ENCODE data around the gene CADM1.

The CADM1 gene

DNA sequence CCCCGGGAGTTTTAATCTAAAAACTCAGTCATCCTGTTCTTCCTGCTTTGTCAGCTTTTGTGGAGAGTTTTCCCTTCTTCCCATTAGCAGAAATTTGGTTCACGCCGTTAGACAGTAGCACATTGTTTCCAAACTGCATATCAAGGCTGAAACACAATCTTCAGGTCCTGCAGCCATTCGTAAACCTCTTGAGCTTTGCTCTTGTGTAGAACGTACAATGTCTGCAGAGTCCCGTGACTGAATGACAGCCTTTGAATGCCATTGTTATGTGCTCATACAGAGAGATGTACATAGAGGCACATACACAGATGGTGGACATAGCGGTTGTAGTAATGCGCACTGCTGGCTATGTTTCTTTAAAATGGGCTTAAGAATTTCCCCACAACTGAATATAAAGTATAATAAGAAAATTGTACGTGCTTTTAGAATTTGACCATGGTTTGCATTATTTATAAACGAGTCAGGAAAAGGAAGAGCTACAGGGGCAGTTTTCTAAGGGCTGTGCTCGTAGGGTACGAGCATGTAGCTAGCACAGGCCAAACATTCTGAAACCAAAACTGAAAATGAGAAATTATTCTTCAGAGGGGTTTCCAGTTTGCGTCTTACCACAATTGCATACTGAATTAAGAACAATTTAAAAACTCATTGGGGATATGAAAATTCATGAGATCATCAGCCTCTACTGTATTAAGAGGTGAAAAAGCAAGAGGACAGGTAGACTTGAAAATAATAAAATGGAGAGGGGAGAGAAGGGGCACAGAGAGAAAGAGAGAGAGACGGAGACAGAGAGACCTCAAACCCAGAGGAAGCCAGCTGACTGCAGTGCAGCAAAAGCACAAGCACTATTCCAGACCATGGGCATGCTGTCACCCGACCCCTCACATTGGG, 310.1 kb downstream of the CADM1 start:
- no peak overlapping the region for H3K27ac ChIP-seq (ENCODE audit: low read depth, low read length)
- no peak overlapping the region for H3K9ac ChIP-seq (ENCODE audit: low read depth, low read length)
- H3K36me3 ChIP-seq (ENCODE audit: control insufficient read depth, insufficient read depth, low read length), result no peaks in the 10 kb centered on the region
- peaks cover 26% of the 10 kb centered on the region for H3K4me1 ChIP-seq (ENCODE audit: control insufficient read depth, insufficient read depth, low read length)
- no peaks in the 10 kb centered on the region for H3K9me3 ChIP-seq (ENCODE audit: control insufficient read depth, insufficient read depth, low read length)
- no peaks in the 10 kb centered on the region for H3K27me3 ChIP-seq (ENCODE audit: control insufficient read depth, insufficient read depth, low read length)
- no peak overlapping the region for H3K4me3 ChIP-seq (ENCODE audit: low read depth, low read length)

- Histone ChIP-seq H3K4me3 (ENCODE audit: low read depth, low read length) (no peak overlapping the region), H3K9ac (ENCODE audit: low read depth, low read length) (no peak overlapping the region)
Measured at GRCh38 chr11:115191761-115192160, 312.5 kb downstream of the CADM1 start.

GRCh38 chr11:115190196-115190595, 314.0 kb downstream of the CADM1 start:
- H3K27me3 ChIP-seq (ENCODE audit: control insufficient read depth, insufficient read depth, low read length), result no peaks in the 10 kb centered on the region
- H3K27ac ChIP-seq (ENCODE audit: low read depth, low read length), result no peak overlapping the region
- no peak overlapping the region for H3K9ac ChIP-seq (ENCODE audit: low read depth, low read length)
- H3K4me3 ChIP-seq (ENCODE audit: low read depth, low read length), result no peak overlapping the region
- no peaks in the 10 kb centered on the region for H3K9me3 ChIP-seq (ENCODE audit: control insufficient read depth, insufficient read depth, low read length)
- peaks cover 9% of the 10 kb centered on the region for H3K4me1 ChIP-seq (ENCODE audit: control insufficient read depth, insufficient read depth, low read length)
- H3K36me3 ChIP-seq (ENCODE audit: control insufficient read depth, insufficient read depth, low read length), result no peaks in the 10 kb centered on the region

More at GRCh38 chr11:115191761-115192160, 312.5 kb downstream of the CADM1 start:
- Histone ChIP-seq H3K9me3 (ENCODE audit: control insufficient read depth, insufficient read depth, low read length) (no peaks in the 10 kb centered on the region), H3K27me3 (ENCODE audit: control insufficient read depth, insufficient read depth, low read length) (no peaks in the 10 kb centered on the region), H3K4me1 (ENCODE audit: control insufficient read depth, insufficient read depth, low read length) (peaks cover 9% of the 10 kb centered on the region), H3K36me3 (ENCODE audit: control insufficient read depth, insufficient read depth, low read length) (no peaks in the 10 kb centered on the region), H3K27ac (ENCODE audit: low read depth, low read length) (no peak overlapping the region)

GRCh38 chr11:115188898-115189278, 315.3 kb downstream of the CADM1 start:
- Histone ChIP-seq H3K4me3 (ENCODE audit: low read depth, low read length) (no peak overlapping the region), H3K36me3 (ENCODE audit: control insufficient read depth, insufficient read depth, low read length) (no peaks in the 10 kb centered on the region), H3K9me3 (ENCODE audit: control insufficient read depth, insufficient read depth, low read length) (no peaks in the 10 kb centered on the region), H3K9ac (ENCODE audit: low read depth, low read length) (no peak overlapping the region), H3K27ac (ENCODE audit: low read depth, low read length) (no peak overlapping the region), H3K27me3 (ENCODE audit: control insufficient read depth, insufficient read depth, low read length) (no peaks in the 10 kb centered on the region), H3K4me1 (ENCODE audit: control insufficient read depth, insufficient read depth, low read length) (peaks cover 9% of the 10 kb centered on the region)

- Histone ChIP-seq H3K27ac (ENCODE audit: low read depth, low read length) (no peak overlapping the region), H3K9me3 (ENCODE audit: control insufficient read depth, insufficient read depth, low read length) (no peaks in the 10 kb centered on the region)
Measured at GRCh38 chr11:115188188-115188897, 315.9 kb downstream of the CADM1 start.

DNA sequence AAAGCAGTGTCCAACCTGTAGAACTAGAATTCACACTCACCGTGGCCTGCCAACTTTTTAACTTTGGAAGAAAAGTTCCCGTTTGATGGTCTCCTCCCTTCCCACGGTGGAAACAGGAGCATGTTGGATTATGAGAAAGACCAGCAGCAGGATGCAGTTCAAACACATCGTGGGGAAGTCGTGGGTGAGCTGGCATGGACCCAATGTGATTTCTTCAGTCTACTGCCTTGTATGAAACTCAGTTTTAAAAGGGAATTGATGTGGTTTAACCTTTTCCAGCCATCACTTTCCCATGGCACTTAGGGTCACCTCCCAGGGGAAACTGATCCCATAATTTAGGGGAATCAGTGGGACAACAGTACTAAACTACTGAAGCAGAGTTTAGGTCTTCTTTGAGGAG, 318.3 kb downstream of the CADM1 start:
- no peaks in the 10 kb centered on the region for H3K36me3 ChIP-seq (ENCODE audit: control insufficient read depth, insufficient read depth, low read length)
- no peaks in the 10 kb centered on the region for H3K27me3 ChIP-seq (ENCODE audit: control insufficient read depth, insufficient read depth, low read length)
- H3K4me1 ChIP-seq (ENCODE audit: control insufficient read depth, insufficient read depth, low read length), result no peaks in the 10 kb centered on the region
- no peaks in the 10 kb centered on the region for H3K9me3 ChIP-seq (ENCODE audit: control insufficient read depth, insufficient read depth, low read length)
- no peak overlapping the region for H3K9ac ChIP-seq (ENCODE audit: low read depth, low read length)
- H3K27ac ChIP-seq (ENCODE audit: low read depth, low read length), result no peak overlapping the region
- no peak overlapping the region for H3K4me3 ChIP-seq (ENCODE audit: low read depth, low read length)

More at GRCh38 chr11:115188188-115188897, 315.9 kb downstream of the CADM1 start:
- Histone ChIP-seq H3K4me3 (ENCODE audit: low read depth, low read length) (no peak overlapping the region), H3K27me3 (ENCODE audit: control insufficient read depth, insufficient read depth, low read length) (no peaks in the 10 kb centered on the region), H3K9ac (ENCODE audit: low read depth, low read length) (no peak overlapping the region), H3K4me1 (ENCODE audit: control insufficient read depth, insufficient read depth, low read length) (peaks cover 9% of the 10 kb centered on the region), H3K36me3 (ENCODE audit: control insufficient read depth, insufficient read depth, low read length) (no peaks in the 10 kb centered on the region)

DNA sequence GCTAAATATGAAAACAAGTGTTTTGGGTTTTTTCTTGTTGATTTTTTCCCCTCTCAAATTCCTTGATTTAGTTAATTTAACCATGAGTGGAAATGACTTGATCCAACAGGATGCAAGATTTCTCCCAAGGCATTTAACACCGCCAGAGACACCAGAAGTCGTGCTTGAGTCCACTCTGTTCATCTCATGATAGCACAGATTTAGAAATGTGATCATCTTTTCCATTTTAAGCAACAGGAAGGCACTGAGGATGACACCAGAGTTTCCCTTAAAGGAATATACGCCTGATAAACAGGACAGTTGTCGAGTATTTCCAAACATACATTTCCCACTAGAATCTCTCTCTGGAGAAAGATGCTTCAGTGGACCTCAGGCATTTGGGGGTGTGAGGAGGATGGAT, 318.7 kb downstream of the CADM1 start:
- H3K4me3 ChIP-seq (ENCODE audit: low read depth, low read length), result no peak overlapping the region
- no peaks in the 10 kb centered on the region for H3K4me1 ChIP-seq (ENCODE audit: control insufficient read depth, insufficient read depth, low read length)
- no peaks in the 10 kb centered on the region for H3K9me3 ChIP-seq (ENCODE audit: control insufficient read depth, insufficient read depth, low read length)
- no peak overlapping the region for H3K27ac ChIP-seq (ENCODE audit: low read depth, low read length)
- no peaks in the 10 kb centered on the region for H3K27me3 ChIP-seq (ENCODE audit: control insufficient read depth, insufficient read depth, low read length)
- no peak overlapping the region for H3K9ac ChIP-seq (ENCODE audit: low read depth, low read length)
- H3K36me3 ChIP-seq (ENCODE audit: control insufficient read depth, insufficient read depth, low read length), result no peaks in the 10 kb centered on the region

- no peaks in the 10 kb centered on the region for H3K4me1 ChIP-seq (ENCODE audit: control insufficient read depth, insufficient read depth, low read length)
Measured at GRCh38 chr11:115184901-115185300, 319.3 kb downstream of the CADM1 start.

GRCh38 chr11:115183830-115184229, 320.4 kb downstream of the CADM1 start:
- H3K27ac ChIP-seq (ENCODE audit: low read depth, low read length), result no peak overlapping the region
- no peaks in the 10 kb centered on the region for H3K27me3 ChIP-seq (ENCODE audit: control insufficient read depth, insufficient read depth, low read length)
- no peaks in the 10 kb centered on the region for H3K9me3 ChIP-seq (ENCODE audit: control insufficient read depth, insufficient read depth, low read length)
- no peaks in the 10 kb centered on the region for H3K4me1 ChIP-seq (ENCODE audit: control insufficient read depth, insufficient read depth, low read length)
- no peaks in the 10 kb centered on the region for H3K36me3 ChIP-seq (ENCODE audit: control insufficient read depth, insufficient read depth, low read length)
- H3K9ac ChIP-seq (ENCODE audit: low read depth, low read length), result no peak overlapping the region
- H3K4me3 ChIP-seq (ENCODE audit: low read depth, low read length), result no peak overlapping the region

More at GRCh38 chr11:115184901-115185300, 319.3 kb downstream of the CADM1 start:
- H3K27ac ChIP-seq (ENCODE audit: low read depth, low read length), result no peak overlapping the region
- H3K9me3 ChIP-seq (ENCODE audit: control insufficient read depth, insufficient read depth, low read length), result no peaks in the 10 kb centered on the region
- no peak overlapping the region for H3K4me3 ChIP-seq (ENCODE audit: low read depth, low read length)
- no peak overlapping the region for H3K9ac ChIP-seq (ENCODE audit: low read depth, low read length)
- no peaks in the 10 kb centered on the region for H3K27me3 ChIP-seq (ENCODE audit: control insufficient read depth, insufficient read depth, low read length)
- no peaks in the 10 kb centered on the region for H3K36me3 ChIP-seq (ENCODE audit: control insufficient read depth, insufficient read depth, low read length)

- H3K27me3 ChIP-seq (ENCODE audit: control insufficient read depth, insufficient read depth, low read length), result no peaks in the 10 kb centered on the region
- H3K36me3 ChIP-seq (ENCODE audit: control insufficient read depth, insufficient read depth, low read length), result no peaks in the 10 kb centered on the region
- no peaks in the 10 kb centered on the region for H3K9me3 ChIP-seq (ENCODE audit: control insufficient read depth, insufficient read depth, low read length)
- H3K27ac ChIP-seq (ENCODE audit: low read depth, low read length), result no peak overlapping the region
- H3K9ac ChIP-seq (ENCODE audit: low read depth, low read length), result no peak overlapping the region
- H3K4me3 ChIP-seq (ENCODE audit: low read depth, low read length), result no peak overlapping the region
- H3K4me1 ChIP-seq (ENCODE audit: control insufficient read depth, insufficient read depth, low read length), result 0 out of 2 replicates have a peak, but pooled peaks cover 3% of the 10 kb centered on the region
Measured at GRCh38 chr11:115183136-115183535, 321.1 kb downstream of the CADM1 start.
